Endodermal cell (in vitro differentiated cells): ENCODE measurements around the gene TMEM116. TPM values are rescaled to one million over a fixed set of nuclear protein-coding genes. Genes with fewer than 3 reads are reported as not detected.

Source experiments
- DNase-seq: peaks from one replicate; pipeline ENCODE4 v3.0.0-alpha.2; 2017
- H3K27ac ChIP-seq: 2 replicates; pipeline ENCODE4 v1.5.1; 2013; ENCODE audit warnings: mild to moderate bottlenecking, low read depth, low read length, moderate library complexity
- H3K27me3 ChIP-seq: 2 replicates; pipeline ENCODE4 v1.6.1; 2013; ENCODE audit warnings: mild to moderate bottlenecking, low read length, moderate library complexity; ENCODE audit not compliant: insufficient read depth, control insufficient read depth, poor library complexity, severe bottlenecking
- H3K36me3 ChIP-seq: 2 replicates; pipeline ENCODE4 v1.7.0; 2013; ENCODE audit warnings: mild to moderate bottlenecking, low read length, moderate library complexity; ENCODE audit not compliant: control insufficient read depth, insufficient read depth
- H3K4me1 ChIP-seq: one replicate; pipeline ENCODE4 v1.7.0; 2013; ENCODE audit warnings: low read length; ENCODE audit not compliant: control insufficient read depth, insufficient read depth
- H3K4me3 ChIP-seq: 2 replicates; pipeline ENCODE4 v1.5.1; 2013; ENCODE audit warnings: mild to moderate bottlenecking, low read length, moderate library complexity
- H3K9ac ChIP-seq: 2 replicates; pipeline ENCODE4 v1.6.1; 2013; ENCODE audit warnings: mild to moderate bottlenecking, low read length, moderate library complexity; ENCODE audit not compliant: poor library complexity, severe bottlenecking; ENCODE audit errors: extremely low read depth
- H3K9me3 ChIP-seq: 2 replicates; pipeline ENCODE4 v1.6.1; 2013; ENCODE audit warnings: mild to moderate bottlenecking, low read length, moderate library complexity; ENCODE audit not compliant: control insufficient read depth
- H3K27ac Mint-ChIP-seq: 2 replicates; pipeline ENCODE4 v1.8.0; 2020; ENCODE audit warnings: mixed read lengths
- H3K27me3 Mint-ChIP-seq: 2 replicates; pipeline ENCODE4 v1.8.0; 2021; ENCODE audit warnings: mild to moderate bottlenecking, mixed read lengths; ENCODE audit not compliant: insufficient read depth
- H3K36me3 Mint-ChIP-seq: 2 replicates; pipeline ENCODE4 v1.8.0; 2020; ENCODE audit warnings: low read depth, mixed read lengths
- H3K4me1 Mint-ChIP-seq: 2 replicates; pipeline ENCODE4 v1.8.0; 2020; ENCODE audit warnings: mixed read lengths
- H3K4me3 Mint-ChIP-seq: 2 replicates; pipeline ENCODE4 v1.8.0; 2020; ENCODE audit warnings: mild to moderate bottlenecking, moderate library complexity, mixed read lengths
- H3K9me3 Mint-ChIP-seq: 2 replicates; pipeline ENCODE4 v1.8.0; 2020; ENCODE audit warnings: mild to moderate bottlenecking, mixed read lengths
- WGBS, 2 experiments: methylation state at CpG; one replicate each; pipeline versions ENCODE4 v1.1.5 to v1.1.7; 2013; ENCODE audit warnings: missing lambda C conversion rate in 2 of 2, mixed read lengths in 1 of 2; ENCODE audit not compliant: insufficient coverage in 1 of 2, insufficient read length in 1 of 2; 5-methylcytosine and 5-hydroxymethylcytosine counted together
- total RNA-seq, 2 donors: library from RNA; stranded (reverse); fragmentation: NEBNext Ultra II Directional in 1 of 2; extraction: Animal tissue kit (Norgen Biotek cat#: 25700) in 1 of 2; gene quantifications; 2 replicates in 1 of 2; 3 replicates in 1 of 2; pipeline ENCODE4 v1.2.1, GENCODE V29; 2021
- TF ChIP-seq, protein P1 (sequence below): fragments of 200-600 bp; sonication (generic); conservative IDR thresholded peaks from 2 replicates; pipeline ENCODE4 v1.5.0; 2021; ENCODE audit warnings: antibody characterized with exemption, mild to moderate bottlenecking

Gene TMEM116
- total RNA-seq, 2 donors from 2014 or later = 13.1 to 17.0 TPM

- Histone ChIP-seq H3K9me3 (no peaks in the 10 kb centered on the region), H3K27ac (no peak overlapping the region), H3K9ac (no peak overlapping the region), H3K4me3 (no peak overlapping the region), H3K27me3 (no peaks in the 10 kb centered on the region), H3K4me1 (peaks cover 6% of the 10 kb centered on the region), H3K36me3 (no peaks in the 10 kb centered on the region)
- TF ChIP-seq, protein P1, sequence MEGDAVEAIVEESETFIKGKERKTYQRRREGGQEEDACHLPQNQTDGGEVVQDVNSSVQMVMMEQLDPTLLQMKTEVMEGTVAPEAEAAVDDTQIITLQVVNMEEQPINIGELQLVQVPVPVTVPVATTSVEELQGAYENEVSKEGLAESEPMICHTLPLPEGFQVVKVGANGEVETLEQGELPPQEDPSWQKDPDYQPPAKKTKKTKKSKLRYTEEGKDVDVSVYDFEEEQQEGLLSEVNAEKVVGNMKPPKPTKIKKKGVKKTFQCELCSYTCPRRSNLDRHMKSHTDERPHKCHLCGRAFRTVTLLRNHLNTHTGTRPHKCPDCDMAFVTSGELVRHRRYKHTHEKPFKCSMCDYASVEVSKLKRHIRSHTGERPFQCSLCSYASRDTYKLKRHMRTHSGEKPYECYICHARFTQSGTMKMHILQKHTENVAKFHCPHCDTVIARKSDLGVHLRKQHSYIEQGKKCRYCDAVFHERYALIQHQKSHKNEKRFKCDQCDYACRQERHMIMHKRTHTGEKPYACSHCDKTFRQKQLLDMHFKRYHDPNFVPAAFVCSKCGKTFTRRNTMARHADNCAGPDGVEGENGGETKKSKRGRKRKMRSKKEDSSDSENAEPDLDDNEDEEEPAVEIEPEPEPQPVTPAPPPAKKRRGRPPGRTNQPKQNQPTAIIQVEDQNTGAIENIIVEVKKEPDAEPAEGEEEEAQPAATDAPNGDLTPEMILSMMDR = no peak
- Mint-ChIP-seq H3K27me3 (no peaks in the 10 kb centered on the region), H3K36me3 (no peaks in the 10 kb centered on the region), H3K9me3 (no peaks in the 10 kb centered on the region), H3K27ac (no peak overlapping the region), H3K4me3 (no peak overlapping the region), H3K4me1 (peaks cover 10% of the 10 kb centered on the region)
- DNase-seq = no peak
- WGBS, 2 experiments = 85 to 100% methylated on average over 3 to 5 of the region's 5 CpGs
Measured at GRCh38 chr12:111932241-111932640, 80.7 kb downstream of the TMEM116 start.

DNA sequence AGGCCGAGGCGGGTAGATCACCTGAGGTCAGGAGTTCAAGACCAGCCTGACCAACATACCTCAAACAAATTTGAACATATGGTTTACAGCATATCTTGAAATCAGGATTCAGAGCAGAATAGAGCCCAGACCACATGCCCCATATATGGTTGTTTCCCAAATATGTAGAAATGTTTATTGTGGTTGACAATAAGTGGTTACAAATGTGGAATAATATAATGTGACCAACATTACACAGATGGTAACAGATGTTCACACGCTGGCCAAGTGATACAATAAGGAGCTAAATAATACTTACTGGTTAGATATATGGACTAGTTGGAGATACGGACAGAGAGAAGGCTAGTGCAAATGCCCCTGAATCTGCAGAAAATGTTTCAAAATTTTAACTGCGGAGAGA, 85.6 kb downstream of the TMEM116 start:
- no peaks in the 10 kb centered on the region for H3K27me3 ChIP-seq
- H3K4me1 Mint-ChIP-seq = peaks cover 4% of the 10 kb centered on the region
- H3K9me3 ChIP-seq = no peaks in the 10 kb centered on the region
- no peak overlapping the region for H3K9ac ChIP-seq
- 95 to 97% methylated on average over 5 of the region's 5 CpGs for WGBS, 2 experiments
- H3K27ac ChIP-seq = no peak overlapping the region
- no peak for DNase-seq
- no peaks in the 10 kb centered on the region for H3K27me3 Mint-ChIP-seq
- no peaks in the 10 kb centered on the region for H3K9me3 Mint-ChIP-seq
- no peak overlapping the region for H3K4me3 ChIP-seq
- no peak overlapping the region for H3K4me3 Mint-ChIP-seq
- peaks cover 6% of the 10 kb centered on the region for H3K4me1 ChIP-seq
- H3K27ac Mint-ChIP-seq = no peak overlapping the region
- H3K36me3 ChIP-seq = no peaks in the 10 kb centered on the region
- TF ChIP-seq, protein P1 = no peak
- no peaks in the 10 kb centered on the region for H3K36me3 Mint-ChIP-seq

- Mint-ChIP-seq H3K9me3 (no peaks in the 10 kb centered on the region), H3K4me3 (no peak overlapping the region), H3K27me3 (no peaks in the 10 kb centered on the region), H3K4me1 (no peaks in the 10 kb centered on the region), H3K27ac (no peak overlapping the region), H3K36me3 (no peaks in the 10 kb centered on the region)
- Histone ChIP-seq H3K27ac (no peak overlapping the region), H3K36me3 (no peaks in the 10 kb centered on the region), H3K27me3 (no peaks in the 10 kb centered on the region), H3K9ac (no peak overlapping the region), H3K4me1 (peaks cover 6% of the 10 kb centered on the region), H3K9me3 (no peaks in the 10 kb centered on the region), H3K4me3 (no peak overlapping the region)
- TF ChIP-seq, protein P1 = no peak
- no peak for DNase-seq
- WGBS, 2 experiments = 93% methylated on average over 2 of the region's 2 CpGs; no CpG with 5 or more reads in 1 of the 2 experiments
Measured at GRCh38 chr12:111926631-111927030, 86.3 kb downstream of the TMEM116 start.
